HG03175 (cell line): ENCODE results near the gene KLRD1.
"Not testable (repeated sequence)": the region's sequence is repeated elsewhere in the genome, so short reads cannot be mapped to it uniquely, and the experiment has no call there.

ENCODE experiments used
- ATAC-seq: cut with Tn5 transposase; IDR thresholded peaks from one replicate; pipeline ENCODE4 v1.9.1; 2021; ENCODE audit warnings: mild to moderate bottlenecking, moderate library complexity; ENCODE audit not compliant: unreplicated experiment

Gene KLRD1, protein sequence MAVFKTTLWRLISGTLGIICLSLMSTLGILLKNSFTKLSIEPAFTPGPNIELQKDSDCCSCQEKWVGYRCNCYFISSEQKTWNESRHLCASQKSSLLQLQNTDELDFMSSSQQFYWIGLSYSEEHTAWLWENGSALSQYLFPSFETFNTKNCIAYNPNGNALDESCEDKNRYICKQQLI

DNA sequence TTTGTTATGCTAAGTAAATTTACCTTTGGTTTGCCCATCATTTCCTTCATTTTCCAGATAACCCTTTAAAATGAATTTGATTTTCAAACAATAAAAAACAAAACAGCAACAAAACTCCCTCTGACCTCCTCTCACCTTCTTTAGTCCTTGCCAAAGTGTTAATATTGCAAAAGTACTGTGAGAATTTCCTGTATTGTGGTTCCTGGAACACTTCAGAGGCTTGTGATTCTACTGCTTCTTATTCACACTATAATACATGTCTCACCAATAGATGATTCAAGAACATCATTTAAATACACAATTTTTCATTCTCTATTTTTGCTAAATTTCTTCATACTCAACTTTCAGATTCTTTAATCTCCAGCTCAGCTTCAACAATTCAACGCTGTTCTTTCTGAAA, at the start of gene KLRD1:
KLRD1 (plus strand) TSS at position 241 of the 400 bp plus-strand sequence. CDS start 208 bp downstream, outside the sequence.
- no peak for ATAC-seq

DNA sequence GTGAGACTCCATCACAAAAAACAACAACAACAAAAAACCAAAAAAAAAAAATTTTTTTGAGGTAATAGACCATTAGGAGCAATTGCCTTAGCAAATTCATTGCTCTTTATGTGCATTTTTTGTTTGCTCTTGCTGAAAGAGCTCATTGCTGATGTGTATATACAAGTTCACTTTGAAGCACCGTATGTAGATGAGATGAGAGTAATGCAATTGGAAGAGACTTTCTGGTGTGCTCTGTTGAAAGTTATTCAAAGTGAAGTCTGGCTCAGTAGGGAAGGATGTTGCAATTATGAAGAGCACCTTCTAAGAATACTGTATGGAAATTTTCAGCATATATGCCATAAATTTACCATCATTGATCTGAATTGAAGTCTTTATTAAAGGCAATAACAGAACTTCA, 46.7 kb upstream of the KLRD1 start:
- no peak for ATAC-seq

DNA sequence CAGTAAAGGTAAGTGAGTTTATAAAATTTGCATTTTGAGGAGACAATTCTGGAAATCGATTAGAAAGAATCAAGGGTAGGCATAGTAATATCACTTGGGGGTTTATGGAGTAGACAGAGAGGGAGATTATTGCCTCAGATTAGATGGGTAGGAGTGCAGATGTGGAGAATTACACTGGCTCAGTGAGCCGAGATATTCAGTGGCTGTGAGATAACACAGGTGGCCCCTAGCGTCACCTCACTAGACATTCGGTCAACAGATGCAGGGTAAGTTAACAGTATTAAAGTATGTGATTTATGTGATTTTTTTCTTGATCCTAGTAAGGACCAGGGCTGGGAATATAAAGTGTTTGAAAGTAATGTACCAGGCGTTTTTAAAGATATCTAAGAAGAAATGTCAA, 39.6 kb upstream of the KLRD1 start:
- ATAC-seq = no peak

DNA sequence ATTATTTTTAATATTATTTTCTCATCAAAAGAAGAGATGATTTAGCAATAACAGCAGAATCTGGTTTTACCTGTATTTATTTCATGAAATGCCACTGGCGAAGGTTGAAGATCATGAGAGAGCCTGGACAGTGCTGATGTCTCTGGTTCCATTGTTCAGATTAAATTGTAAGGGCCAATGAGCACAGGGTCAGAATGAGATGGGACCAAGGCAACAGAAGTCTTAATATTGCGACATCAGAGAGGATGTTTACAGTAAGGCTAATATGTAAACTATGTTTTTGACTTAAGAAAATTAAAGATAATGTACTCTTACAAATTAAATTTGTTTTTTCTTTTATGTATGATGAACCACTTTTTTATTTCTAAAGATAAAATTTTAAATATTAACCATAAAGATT, 35.2 kb upstream of the KLRD1 start:
- ATAC-seq = no peak

DNA sequence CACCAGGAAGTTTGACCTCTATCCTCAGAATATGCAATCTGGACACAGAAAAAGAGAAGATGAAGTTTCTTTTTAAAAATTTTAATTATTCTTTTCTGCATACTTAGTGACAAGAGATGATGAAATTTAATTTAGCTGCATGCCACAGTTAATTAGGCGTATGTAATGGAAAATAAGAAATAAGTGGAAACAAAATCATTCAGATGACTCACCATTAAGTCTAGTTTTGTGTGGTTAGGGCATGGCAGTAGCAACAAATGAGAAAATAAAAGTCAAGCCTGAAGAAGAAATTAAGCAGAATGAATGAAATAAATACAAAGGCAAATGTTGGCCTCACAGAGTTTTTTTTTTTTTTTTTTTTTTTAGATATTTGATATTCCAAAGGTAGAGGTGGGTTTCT, 30.9 kb upstream of the KLRD1 start:
- no peak for ATAC-seq

DNA sequence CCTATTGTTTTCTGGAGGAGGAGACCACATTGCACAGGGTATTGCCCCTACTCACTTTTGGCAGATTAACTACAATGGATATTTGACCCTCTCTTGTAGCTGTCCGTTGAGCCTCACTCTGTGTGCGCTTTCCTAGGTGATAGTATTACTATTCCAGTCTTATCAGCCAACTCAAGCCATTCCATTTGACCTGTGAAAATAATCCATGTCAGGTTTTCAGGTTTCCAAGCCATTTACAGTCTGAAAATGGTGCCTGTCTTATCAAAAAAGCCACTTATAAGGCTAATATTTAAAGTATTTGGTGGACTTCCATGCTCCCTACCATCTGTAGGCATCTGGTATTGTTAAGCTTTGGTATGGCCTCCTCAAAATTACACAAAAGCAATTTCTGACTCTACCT, 29.6 kb upstream of the KLRD1 start:
- ATAC-seq = no peak

DNA sequence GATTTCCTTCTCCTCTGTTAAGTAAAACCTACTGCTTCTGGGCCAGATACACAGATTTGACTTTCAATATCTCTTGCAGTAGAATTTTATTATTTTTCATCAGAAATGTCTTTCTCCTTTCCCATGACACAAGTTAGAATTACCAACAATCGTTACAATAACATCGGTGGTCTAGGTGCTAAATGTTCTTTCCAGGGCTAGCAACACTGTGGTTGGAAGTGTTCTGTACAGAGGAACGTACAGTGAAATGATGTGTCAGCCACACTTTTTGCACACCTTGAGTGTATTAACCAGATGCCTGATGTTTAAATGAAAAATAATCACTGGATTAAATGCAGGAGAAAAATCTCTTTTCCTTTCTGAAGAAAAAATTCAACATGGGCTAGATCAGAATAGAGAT, 27.7 kb upstream of the KLRD1 start:
- no peak for ATAC-seq

DNA sequence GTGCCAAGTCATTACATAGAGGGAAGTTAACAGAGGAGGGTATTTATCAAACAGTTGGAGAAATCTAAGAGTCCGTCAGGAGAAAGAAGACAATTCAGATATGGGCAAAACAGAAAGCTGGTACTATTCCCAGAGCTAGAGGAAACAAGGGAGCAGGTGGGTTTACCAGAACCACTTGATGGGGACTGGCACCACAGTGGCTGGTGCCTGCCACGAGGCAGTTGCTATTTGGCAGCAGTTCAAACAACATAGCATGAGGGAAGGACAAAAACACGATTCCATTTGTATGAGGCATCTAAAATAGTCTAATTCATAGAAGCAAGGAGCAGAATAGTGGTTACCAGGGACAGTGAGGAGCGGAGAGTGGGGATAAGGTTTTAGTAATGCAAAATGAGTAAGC, 24.6 kb upstream of the KLRD1 start:
- ATAC-seq = no peak

DNA sequence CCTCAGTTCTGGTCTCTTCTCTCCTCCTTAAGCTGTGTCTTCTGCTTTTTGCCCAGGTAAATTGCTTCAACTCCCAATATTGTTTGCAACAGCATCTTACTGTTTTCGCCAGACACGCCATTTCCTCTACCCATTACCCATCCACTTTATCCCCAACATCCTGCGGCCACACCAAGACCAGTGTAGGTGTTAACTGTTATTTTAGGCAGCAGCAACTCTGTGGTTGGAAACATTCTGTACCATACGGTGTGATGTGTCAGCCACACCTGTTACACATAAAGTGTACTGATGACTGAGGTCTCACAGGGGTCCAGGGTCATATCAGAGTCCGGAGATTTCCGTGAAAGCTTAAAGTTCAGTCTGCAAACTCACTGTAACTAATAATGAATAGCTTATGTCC, 21.8 kb upstream of the KLRD1 start:
- ATAC-seq = no peak

DNA sequence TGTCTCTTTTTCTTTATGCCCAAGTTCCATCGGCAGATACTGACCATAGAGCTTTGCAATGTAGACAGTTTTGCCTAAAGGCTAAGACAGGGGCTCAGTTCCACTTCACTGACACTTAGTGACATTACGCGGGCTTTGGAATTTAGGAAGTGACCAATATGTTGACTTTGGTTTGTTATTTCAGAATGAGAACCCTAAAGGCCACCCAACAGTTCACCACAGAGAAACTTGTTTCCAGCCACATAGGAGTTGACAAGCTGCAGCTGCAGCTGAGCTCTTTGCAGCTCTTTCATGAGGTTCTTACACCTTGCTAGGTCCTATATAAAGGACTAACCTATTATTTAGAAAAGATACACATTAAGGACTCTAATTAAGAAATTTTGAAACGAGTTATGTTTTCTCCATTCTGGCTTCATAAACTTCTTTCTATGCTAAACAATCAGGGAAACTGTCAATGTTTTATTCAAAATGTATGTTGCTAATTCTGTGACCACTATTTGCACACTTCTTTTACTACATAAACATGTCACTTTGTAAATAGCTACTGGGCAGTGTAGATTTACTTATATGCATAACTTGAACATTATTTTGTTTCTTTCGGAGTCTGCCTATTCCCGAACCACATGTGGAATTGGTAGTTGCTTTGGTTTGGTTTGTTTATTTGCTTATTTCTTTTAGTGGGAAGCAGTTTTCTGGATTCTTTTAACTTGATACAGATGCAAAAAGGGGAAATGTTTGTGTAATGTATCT, 18.5 kb upstream of the KLRD1 start:
- ATAC-seq = no peak

DNA sequence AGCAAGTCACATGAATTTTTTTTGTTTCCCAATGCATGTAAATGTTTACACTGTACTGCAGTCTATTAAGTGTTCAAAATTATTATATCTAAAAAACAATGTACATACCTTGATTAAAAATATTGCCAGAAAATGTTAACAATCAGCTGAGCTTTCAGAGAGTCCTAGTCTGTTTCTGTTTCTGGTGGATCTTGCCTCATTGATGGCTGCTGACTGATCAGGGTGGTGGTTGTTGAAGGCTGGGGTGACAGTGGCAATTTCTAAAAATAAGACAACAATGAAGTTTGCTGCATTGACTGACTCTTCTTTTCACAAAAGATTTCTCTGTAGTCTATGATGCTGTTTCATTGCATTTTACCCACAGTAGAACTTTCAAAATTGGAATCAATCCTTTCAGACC, 16.6 kb upstream of the KLRD1 start:
- no peak for ATAC-seq

DNA sequence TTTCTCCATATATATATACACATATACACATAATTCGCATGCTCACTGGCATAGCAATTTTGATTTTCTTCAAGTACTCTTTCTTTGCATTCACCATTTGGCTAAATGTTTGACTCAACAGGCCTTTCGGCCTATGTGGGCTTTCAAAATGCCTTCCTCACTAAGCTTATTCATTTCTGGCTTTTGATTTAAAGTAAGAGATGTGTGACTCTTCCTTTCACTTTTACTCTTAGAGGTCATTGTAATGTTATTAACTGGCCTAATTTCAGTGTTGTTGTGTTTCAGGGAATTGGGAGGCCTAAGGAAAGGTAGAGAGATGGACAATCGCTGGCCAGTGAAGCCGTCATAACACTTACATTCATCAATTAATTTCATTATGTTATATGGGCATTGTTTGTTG, 14.5 kb upstream of the KLRD1 start:
- ATAC-seq = no peak

DNA sequence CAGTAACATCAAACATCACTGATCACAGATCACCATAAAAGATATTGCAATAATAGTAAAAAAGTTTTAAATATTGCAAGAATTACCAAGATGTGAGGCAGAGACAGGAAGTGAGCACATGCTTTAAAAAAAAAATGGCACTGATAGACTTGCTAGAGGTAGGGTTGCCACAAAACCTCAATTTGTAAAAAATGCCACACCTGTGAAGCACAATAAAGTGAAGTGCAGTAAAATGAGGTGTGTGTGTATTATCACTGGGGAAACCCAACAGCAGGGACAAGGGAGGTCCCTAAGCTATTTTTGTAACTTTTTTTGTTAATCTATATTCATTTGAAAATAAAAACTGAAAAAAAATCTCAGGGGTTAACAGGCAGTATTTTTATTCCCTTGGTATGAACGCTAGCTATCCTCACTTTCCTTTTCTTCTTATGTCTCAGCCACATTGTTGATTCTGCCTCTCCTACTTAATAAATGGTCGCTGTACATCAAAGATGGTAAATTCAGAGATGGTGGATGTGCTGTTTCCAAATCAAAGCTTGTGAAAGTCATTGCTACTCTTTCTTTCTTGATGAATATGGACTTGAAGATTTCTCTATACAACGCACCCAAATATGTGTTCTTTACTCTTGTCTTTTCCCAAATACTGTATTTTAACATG, 14.0 kb upstream of the KLRD1 start:
- no peak for ATAC-seq

DNA sequence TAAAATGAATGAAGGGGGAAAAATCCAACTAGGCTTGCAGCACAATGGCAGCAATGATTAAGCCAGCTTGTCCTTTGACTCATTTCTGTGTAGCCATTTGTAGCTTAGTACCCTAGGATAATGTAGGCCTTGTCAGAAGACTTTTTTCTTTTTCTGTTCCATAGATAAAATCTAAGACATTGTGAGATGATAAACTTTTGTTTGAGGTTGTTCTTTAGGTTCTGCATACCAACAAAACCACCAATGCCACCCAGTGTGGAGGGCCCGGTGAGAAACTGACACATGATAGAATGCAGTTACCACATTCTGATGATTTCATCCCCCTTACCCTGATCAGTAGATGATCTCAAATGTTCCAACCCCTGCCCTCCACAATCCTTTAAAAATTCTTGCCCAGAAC, 6.6 kb upstream of the KLRD1 start:
- ATAC-seq = no peak

DNA sequence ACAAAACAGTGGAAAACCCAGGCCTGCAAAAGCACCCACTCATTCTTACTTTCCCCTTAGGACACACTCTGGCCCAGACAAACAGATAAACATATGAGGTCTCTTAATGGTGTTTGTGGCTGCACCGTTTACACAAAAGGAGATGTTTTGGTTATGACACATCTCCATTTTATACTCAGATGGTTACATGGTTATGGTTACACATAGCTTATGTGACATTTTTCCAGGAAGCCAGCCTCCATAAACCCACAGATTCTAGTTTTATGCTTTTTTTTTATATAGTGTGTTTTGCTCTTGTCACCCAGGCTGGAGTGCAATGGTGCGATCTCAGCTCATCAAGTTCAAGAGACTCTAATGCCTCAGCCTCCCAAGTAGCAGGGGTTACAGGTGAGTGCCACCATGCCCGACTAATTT, 3.5 kb upstream of the KLRD1 start:
- ATAC-seq = no peak

DNA sequence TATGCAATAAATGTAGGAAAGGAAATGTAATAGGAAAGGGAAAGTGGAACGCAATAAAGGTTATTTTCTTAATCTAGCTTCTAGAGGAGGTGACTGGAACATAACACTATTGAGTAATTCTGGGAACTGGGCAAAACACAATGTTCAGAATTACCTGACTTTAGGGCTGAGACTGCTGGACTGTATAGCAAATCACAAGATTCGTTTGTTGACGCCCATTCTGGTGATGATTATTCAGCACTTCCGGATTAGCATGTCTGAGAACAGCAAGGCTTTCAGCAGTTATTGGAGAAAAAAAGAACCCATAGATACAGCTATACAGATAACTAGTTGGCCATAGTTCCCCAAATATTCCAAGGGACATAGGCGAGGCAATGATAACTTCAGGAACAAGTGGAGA, 2.3 kb upstream of the KLRD1 start:
- ATAC-seq = no peak

DNA sequence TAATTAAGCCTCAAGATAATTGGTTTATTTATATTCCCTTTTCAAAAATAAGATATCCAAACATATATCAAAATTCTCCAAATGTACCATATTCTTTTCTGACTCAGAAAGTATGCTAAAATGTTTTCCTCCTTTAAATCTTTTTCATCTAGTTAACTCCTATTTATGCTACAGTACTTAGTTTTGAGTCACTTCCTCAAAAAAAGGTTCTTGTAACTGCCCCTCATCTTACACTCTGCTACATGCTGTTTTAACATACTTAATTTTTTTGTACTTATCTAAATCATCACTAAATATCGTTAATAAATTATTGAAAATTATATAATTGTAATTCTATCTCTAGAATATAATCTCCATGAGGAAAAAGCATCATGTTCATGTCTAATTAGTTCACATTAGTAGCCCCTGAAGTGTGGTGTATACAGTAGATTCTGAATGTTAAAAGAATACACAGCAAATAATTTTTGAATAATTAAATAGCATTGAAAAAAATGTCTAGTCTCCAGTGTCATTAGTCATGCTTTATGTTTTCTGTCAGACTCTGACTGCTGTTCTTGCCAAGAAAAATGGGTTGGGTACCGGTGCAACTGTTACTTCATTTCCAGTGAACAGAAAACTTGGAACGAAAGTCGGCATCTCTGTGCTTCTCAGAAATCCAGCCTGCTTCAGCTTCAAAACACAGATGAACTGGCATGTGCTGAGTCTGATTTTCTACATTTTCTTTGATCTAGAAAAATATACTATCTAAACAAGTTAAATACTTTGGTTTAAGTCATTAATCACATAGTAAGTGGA, 3.5 kb downstream of the KLRD1 start:
- no peak for ATAC-seq

DNA sequence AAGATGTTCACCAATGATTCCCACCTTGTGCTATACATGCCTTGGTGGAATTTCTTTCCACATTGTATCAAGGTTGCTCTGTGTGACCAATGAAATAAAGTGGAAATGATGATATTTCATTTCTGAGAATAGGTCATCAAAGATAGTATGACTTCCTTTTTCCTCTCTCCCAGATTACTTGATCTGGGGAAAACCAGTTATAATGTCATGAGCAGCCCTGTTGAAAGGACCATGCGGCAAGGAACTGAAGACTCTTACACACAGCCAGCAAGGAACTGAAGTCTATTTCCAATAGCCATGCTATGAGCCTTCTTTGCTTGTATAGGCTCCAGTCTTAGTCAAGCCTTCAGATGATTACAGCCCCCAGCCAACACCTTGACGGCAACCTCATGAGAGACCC, 11.7 kb downstream of the KLRD1 start:
- ATAC-seq = no peak

DNA sequence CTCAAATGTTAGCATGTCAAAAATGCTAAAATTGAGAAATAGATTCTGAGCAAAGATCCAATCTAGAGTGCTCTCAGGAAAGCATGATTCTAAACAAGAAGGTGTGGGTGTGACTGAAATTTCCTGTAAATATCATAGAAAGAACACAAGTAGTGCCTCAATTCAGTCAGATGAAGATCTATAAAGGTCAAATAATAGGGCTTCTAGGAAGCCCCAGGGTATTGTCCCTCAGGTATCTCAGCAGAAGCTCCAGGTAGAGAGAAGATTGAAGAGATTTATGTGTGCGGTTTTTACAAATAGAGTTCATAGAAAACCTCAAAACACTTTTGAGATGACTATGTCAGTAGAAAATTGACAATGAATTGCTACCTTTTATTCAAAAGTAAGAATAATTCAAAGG, 13.0 kb downstream of the KLRD1 start:
- ATAC-seq = no peak

DNA sequence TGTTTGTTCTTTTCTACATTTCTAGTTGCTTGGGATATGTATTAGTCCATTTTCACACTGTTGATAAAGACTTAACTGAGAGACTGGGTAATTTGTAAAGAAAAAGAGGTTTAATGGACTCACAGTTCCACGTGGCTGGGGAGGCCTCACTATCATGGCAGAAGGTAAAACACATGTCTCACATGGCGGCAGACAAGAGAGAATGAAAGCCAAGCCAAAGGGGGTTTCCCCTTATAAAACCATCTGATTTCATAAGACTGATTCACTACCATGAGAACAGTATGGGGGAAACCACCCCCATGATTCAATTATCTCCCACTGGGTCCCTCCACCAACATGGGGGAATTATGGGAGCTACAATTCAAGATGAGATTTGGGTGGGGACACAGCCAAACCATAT, 21.0 kb downstream of the KLRD1 start:
- ATAC-seq = not testable (repeated sequence)

DNA sequence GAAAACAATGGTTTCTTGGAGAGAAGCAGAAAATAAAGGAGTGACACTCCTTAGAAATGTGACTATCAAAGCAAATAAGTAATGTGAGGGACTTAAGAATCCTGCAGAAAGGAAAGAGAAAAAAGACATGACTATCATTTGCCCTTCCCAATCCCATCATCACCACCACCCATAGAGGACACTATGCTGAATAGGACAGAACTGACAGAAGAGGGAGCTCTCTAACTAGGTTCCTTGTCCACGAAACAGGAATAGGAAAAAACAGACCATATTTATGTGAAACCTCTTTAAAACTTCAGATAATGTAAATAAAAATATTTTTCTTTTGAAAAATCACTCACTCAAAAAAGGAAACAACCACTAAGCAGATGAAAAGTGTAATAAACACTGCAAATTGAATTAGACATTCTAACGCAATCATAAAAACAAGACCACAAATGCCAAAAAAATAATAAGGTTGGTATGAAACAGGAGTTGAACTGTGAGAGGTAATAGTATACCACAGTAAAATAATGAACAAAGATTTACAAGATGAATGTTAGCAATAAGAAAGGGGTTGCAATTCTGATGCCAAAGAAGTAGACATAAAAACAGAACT, 24.1 kb downstream of the KLRD1 start:
- no peak for ATAC-seq
